NCI-H2107 treated with DMSO at 0.1 percent for 48 hours (cell line): Measurements from ENCODE around the gene EZR.
A peak's percentile ranks its signal among the peaks of the same experiment; 100 is the strongest.

Experiments used
- DNase-seq: peaks from one replicate; lab custom pipeline; 2025; ENCODE audit not compliant: unreplicated experiment; lab: John Stamatoyannopoulos, UW

EZR gene

DNA sequence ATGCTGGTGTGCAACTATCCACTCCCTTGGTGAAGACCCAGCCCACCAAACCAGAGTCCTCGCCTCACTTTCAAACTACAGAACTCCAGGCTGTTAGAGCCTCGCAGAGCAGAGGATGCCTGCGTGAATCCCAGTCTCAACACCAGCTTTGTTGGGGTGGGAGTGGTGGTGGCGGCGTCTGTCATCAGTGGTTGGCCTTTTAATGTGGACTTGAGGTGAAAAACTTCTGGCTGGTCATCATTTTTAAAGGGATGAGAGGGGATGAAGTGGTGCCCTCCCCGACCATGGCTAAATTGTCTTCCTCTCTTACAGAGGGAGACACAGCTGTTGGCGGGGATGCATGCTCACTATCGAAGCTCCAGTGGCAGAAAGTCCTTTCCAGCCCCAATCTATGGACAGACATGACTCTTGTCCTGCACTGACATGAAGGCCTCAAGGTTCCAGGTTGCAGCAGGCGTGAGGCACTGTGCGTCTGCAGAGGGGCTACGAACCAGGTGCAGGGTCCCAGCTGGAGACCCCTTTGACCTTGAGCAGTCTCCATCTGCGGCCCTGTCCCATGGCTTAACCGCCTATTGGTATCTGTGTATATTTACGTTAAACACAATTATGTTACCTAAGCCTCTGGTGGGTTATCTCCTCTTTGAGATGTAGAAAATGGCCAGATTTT is 54.9 kb downstream of the EZR start:
- no peak for DNase-seq

DNA sequence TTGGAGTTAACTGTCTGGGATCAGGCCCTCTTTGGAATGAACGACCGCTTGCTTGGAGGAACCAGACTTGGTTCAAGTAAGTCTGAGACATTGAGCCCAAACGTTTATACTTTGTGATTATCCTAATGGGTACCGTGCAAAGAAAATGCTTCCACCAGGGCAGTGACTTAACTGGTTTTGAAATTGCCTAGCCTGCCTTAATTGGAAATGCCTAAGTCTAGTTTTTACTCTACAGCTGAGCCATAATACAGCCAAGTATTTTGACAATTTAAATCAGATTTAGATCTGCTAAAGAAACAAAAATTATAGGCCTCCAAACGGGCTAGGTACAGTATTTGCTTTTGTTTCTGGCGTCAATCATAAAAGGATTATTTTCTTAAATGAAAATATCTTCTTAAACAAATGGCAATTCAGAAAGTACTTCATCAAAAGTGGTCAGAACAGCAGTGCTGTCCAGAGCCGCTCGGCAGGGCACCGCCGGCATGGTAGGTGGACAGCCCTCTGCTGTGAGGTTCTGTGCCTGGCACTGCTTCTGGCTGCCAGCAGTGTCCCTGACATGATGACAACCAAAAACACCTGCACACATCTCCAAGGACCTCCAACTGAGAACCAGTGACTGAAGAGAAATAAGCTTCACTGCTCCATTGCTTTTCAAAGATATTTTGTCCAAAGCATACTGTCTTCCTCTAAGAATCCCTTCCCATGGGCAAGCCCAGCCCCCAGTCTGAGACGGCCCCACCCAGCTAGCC is 55.6 kb downstream of the EZR start:
- DNase-seq = no peak

DNA sequence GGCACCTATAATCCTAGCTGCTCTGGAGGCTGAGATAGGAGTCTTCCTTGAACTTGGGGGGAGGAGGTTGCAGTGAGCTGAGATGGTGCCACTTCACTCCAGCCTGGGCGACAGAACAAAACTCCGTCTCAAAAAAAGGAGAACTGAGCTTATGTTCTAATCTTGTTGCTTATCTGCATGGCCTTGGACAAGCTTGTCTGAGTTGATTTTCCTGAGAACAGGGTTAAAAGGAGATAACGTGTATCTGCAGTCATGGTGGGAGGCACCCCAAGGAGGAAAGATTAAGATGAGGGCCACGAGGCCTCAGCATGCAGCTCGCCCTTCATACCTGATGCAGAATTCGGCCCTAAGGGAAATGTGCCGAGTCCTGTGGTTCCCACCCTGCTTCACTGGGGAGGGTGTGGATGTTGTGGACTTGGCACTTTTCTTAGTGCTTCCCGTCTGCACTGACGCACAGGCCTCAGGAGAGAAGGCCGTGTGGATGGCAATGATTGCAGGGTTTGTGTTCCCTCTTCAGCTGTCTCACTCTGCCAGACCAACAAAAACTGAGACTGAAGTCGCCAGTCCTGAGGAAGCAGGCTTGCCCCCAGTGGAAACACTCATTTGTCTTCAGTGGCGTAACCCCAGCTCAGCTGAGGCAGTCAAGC is 56.3 kb downstream of the EZR start:
- no peak for DNase-seq

DNA sequence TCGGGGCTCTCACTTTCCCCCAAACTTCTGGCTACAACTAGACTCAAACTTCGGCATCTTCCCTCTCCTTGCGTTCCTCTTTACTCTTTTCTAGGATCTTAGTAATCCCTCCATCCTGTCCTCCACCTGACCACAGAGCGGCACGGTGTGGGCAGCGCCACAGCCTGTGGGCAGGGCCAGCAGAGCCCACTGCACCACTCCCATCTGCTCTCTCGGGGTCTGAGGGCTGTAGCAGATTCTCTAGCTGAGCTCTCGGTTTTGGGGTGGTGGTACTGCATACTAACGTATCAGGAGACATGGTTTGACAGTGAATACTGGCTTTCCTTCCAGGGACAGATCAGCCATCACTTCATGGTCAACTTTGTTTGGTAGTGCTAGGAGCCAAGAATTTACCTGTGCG is 57.4 kb downstream of the EZR start:
- DNase-seq = no peak

DNA sequence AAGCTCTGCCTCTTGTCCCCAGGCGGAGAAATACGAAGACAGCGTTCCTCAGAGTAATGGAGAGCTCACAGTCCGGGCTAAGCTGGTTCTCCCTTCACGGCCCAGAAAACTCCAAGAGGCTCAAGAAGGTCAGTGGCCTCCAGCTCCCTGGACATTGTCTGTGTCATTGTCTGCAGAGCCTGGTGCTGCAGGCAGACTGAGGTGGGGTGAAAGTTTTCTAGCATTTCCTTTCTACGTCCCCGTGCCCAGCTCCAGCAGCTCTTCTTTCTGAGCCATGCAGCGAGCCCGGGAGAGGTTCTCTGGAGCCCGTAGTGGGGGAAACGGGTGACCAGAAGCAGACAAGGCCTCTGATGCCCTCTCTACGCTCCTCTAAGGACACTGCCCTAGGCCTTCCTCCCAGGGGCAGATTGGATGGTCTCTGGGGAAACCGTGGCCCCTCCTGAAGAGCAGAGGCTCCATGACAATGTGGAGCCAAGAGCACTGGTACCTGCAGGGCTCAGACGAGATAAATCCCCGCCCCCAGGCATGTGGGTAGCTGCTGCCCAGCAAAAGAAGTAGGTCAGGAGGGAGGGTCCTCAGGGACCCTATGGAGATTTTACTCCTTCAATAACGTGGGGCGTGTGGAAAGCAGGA is 58.4 kb downstream of the EZR start:
- DNase-seq = no peak

DNA sequence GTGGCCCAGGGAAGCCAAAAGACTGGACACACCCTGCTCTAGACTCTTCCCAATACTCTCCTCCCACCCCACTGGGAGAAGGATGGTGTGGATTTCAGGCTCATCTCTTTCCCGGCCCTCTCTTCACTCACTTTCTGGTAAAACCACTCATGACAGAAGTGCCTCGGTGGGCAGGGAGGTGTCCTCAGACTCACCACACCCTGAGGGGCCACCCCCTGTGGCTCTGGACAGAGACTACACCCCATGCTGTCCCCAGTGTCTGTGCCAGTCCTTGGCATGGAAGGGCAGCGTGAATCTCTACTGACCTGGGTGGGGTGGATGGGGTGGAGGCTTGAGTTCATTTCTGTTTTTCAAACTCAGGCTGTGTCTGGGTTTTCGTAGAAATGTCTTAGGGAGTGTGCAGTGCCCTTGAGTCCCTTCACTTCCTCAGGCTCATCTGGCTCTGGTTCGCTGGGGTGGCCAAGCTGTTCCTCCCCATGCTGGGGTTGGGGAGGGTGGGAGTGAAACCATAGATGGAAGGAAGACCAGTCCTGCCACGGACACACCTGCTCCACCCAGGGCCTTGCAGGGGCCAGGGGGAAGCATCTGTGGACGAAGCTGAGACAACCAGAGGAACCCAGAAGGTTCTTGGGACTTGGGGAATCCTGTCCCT is 59.1 kb downstream of the EZR start:
- no peak for DNase-seq

DNA sequence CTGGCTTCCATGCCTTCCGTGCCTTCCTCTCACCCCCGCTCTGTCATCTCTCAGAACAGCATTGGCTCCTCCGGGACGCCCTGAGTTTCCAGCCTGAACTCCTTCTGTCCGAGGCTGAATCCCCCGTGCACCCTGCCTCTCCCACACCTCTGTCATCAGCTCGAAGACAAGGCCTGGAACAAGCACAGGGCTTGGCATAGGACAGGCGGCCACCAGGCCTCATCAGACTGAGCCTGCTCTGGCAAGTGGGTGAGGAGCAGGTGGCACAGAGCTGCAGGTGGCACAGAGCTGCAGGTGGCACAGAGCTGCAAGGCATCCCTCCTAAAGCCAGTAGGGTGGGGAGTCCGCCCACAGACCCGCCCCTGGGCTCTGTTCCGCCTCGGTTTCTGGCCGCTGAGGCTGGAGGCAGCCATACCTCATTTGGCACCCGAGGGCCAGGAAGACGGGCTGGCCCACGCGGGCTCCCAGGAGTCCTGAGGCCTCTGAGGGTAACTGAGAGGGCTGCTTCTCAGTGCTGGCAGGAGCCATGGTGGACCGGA is 60.2 kb downstream of the EZR start:
- peak; percentile 86 for DNase-seq

DNA sequence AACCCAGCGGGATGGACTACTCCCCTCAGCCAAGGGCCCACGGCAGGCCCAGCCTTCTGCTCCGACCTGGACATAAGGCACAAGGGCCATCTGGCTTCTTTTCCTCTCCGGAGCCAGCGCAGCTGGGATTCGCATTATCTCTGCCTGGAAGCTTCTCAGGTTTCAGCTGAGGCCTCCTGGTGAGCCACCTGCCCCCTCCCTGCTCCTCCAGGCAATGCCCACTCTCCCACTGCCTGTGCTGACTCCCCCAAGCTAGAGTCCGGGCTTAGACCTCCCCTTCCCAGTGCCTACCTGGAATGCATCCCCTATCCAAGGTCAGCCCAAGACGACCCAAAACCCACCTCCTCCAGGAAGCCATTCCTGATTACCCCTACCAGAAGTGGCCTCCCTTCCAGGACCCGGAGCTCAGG is 60.7 kb downstream of the EZR start:
- peak; percentile 75 for DNase-seq

DNA sequence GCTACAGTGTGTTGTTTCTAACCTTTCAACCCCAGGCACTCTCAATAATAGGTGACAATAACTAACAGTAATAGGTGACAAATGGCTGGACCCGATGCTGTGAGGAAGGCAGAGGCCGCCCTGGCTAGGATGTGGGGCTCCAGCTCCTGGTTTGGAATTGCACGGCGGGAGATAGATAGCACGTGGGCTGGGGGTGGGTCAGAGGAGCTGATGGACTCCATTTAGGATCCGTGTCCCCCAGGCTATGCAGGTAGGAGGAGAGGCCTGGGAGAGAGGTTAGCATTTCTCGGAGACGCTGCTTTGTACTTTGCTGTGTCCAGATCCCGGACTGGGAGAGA is 61.4 kb downstream of the EZR start:
- no peak for DNase-seq

DNA sequence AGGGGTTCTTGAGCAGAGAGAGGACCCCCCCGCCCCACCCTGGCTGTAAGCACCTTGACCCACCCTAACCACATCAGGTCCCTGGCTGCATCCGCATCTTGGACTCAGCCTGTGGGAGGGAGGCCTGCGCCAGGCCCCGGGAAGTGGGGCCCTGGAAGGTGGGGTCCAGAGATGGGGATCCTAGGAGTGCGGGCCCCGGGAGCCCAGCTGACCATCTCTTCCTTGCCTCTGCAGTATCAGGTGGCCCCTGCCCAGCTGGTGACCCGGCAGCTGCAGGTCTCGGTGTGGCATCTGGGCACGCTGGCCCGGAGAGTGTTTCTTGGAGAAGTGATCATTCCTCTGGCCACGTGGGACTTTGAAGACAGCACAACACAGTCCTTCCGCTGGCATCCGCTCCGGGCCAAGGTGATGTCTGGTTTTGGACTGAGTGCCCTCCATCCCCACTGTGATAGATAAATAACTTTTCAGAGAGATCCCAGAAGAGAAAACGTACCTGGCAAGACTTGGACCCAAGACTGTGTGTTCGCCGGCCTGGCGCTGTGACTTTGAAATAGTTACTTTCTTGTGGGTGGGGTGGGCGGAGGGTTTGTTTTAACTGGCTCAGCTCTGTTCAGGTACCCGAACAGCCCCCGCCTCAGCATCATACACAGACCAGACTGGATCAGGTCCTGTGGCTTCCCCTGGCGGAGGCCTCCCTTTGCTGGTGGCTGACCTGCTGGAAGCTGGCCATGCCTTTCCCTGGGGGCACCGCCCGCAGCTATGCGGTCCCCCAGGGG is 62.0 kb downstream of the EZR start:
- DNase-seq = no peak

DNA sequence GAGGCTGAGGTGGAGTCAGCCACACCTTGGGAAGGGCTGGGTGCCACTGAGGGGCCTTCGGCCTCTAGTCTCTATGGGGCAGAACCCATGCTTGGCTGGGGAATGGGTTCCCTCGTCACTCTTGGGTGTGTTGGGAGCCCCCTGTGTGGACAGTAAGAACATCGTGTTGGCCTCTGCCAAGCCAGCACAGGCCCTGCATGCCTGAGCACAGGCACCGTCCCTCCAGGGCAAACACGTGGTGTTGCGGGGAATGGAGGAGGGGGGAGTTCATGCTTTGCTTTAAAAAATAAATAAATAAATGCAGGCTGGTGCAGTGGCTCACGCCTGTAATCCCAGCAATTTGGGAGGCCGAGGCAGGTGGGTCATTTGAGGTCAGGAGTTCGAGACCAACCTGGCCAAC is 63.0 kb downstream of the EZR start:
- no peak for DNase-seq

DNA sequence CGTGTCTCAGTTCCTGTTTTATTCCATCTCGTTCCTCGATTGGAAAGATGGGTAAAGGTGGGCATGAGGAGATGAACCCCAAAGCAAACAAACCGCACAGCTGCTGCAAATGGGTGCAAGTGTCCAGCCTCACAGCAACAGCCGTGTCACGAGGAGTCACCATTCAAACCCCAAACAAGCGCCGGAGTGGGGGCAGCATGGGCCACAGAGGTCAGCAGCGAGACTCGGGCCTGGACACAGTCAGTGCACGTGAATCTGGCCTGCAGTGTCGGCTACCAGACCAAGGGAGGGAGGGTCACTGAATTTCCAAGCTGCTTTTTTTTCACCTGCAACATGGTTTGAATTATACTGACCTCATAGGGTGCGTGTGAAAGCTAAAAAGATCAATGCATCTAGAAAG is 63.5 kb downstream of the EZR start:
- DNase-seq = no peak

DNA sequence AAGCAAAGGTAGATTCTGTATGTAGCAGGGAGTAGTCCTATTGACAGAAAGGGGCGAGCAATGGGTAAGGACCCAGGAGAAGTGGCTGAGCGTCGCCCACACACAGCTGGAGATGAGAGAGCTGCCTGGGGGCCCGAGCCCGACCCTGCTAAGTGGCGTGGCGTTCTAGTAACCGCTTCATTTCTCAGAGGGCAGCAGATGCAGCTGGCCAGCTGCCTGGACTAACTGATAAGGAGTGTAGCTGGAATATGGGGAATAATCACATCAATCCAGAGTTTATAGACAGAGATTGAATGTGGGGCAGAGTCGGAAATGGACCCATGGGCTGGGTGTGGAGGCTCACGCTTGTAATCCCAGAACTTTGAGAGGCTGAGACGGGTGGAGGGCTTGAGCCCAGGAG is 64.4 kb downstream of the EZR start:
- no peak for DNase-seq

DNA sequence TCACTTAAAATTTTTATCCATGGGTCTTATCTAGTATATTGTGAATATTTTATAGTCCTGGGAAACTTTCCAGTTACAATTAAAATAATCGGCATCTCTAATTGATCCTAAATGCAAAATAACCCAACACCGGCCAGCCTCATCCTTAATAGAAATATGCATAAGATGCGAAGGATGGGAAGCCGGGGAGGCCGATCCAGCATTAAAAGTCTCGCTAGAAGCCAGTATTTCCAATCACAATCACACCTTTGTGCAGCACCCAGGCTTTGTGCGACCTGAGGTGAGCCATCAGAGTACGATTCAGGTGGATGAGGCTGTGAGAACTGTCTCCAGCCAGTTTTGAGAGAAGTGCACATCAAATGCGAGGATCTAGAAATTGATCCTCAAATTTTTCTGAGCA is 65.4 kb downstream of the EZR start:
- no peak for DNase-seq

DNA sequence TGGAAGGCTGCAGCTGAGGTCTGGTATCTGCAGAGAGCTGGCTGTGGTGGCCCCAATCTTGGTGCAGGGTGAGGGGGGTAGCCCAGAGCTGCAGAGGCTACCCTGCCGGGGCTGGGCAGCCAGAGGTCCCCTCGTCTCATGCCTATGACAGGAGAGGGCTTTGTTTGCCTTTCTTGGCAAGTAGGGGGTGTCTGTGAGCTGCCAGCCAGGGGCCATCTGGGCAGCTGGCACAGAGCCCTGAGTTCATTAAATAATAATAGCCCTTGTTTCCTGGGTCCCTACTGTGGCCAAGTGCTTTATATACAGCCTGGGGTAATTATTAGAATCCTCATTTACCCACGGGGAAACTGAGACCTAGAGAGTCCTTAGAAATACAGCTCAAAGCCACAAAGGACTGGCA is 66.6 kb downstream of the EZR start:
- DNase-seq = no peak

DNA sequence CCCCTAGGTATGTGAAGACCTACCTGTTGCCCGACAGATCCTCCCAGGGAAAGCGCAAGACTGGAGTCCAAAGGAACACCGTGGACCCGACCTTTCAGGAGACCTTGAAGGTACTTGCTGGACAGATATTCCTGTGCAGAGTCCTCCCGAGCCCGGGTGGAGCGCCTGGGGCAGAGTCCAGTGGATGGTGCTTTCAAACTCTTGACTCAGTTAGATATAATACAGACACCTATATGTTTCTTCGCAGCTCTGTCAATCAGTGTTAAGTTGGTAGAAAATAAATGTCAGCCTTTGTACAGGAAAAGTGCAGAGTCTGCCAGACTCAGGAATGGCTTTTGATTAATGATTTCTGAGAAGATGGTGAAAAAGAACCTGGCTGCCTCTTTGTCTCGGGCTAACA is 67.2 kb downstream of the EZR start:
- DNase-seq = no peak

DNA sequence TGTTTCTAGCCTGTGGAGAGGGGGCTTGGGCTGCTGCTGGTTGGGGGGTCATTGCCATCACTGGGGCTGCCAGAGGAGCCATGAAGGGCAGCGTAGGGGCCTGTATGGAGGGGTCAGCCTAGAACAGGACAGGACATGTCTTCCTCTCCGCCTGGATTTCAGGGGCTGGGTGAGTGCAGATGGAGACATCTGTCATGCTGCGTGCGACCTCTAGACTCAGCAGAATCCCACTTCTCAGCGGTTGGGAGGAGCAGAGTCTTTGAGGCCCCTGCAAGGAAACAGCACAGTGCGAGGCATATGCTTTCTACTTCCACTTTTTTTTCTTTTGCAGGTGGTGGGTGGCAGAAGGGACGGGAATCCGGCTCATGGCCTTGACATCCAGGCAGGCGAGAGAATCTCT is 67.9 kb downstream of the EZR start:
- DNase-seq = no peak

DNA sequence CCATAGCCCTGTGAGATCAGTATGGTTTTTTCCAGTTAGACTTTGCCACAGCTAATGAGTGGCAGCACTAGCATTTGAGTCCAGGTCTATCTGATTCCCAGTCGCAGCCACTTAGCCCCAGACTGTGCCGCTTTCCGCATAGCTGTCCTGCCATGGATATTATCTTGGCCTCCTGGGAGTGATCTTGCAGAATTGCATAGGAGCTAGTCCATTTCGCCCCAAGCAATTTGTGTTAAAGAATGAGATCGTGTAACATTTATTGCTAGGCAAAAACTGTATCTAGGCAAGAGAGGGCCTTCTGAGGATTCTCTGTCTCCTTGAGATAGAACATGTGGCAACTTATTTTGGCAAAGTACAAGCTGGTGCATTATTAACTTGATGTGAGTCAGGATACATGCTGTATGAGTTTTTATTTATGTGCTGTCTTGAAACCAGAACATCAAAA is 74.2 kb downstream of the EZR start:
- no peak for DNase-seq

DNA sequence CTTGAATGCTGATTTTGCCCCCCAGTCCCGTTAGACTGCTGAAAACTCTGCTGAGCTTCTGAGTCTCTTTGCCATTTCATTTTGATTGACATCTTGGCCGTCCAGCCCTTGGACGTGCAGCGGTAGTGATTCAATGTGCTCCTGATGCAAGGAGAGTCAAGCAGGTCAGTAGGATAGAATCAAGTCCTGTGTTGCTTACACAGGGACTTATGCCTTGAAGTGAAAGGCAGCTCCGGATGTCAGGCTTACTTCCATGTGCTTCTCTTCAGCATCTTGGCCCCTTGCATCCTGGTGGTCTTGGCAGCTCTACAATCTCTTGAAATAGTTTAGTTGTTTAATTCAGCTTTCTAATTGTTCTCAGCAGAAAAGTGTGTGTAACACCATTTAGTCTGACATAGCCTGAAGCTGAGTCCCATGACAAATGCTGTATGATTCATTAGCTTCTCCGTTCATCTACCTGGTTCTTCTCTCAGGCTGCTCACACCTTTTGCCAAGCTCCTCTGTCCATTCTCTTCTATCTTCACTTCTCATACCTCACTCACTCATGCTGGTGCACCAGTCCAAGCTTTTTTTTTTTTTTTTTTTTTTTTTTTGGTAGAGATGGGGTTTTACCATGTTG is 76.0 kb downstream of the EZR start:
- no peak for DNase-seq

DNA sequence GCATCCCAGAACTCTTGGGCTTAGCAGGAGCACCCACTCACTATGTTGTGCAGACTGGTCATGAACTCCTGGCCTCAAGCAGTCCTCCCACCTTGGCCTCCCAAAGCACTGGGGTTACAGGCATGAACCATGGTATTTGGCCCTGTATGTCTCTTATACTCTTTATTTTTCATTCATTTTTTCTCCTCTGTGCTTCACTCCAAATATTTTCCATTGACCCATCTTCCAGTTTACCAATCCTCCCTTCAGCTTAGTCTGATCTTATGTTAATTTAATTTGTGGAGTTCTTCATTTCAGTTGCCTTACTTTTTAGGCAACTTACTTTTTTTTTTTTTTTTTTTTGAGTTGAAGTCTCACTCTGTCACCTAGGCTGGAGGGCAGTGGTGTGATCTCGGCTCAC is 79.5 kb downstream of the EZR start:
- no peak for DNase-seq
